Natural killer cell (primary cell): ENCODE results near the gene PYGB. TPM values are rescaled to one million over a fixed set of nuclear protein-coding genes. Genes with fewer than 3 reads are reported as not detected.

Experiments
- ATAC-seq, 3 donors: fragments of 150-1000 bp in 2 of 3; fragments of 200-7000 bp in 1 of 3; cut with Tn5 transposase; 1 replicate in 1 of 3; 2 replicates in 2 of 3; pipeline ENCODE4 v1.10.0; 2021; ENCODE audit warnings: mild to moderate bottlenecking in 2 of 3, moderate library complexity in 2 of 3
- DNase-seq, 2 donors: peaks; one replicate each; pipeline versions ENCODE4 v3.0.0 to v3.0.0-alpha.2; 2013 to 2021; ENCODE audit warnings: mixed read lengths in 1 of 2
- H3K27ac ChIP-seq: one replicate; pipeline ENCODE4 v1.5.1; 2013; ENCODE audit warnings: mild to moderate bottlenecking, low read length
- H3K27me3 ChIP-seq: one replicate; pipeline ENCODE4 v1.6.1; 2013; ENCODE audit warnings: low read length; ENCODE audit not compliant: control insufficient read depth, insufficient read depth
- H3K36me3 ChIP-seq: one replicate; pipeline ENCODE4 v1.6.1; 2013; ENCODE audit warnings: low read length; ENCODE audit not compliant: control insufficient read depth, insufficient read depth
- H3K4me1 ChIP-seq: one replicate; pipeline ENCODE4 v1.6.1; 2013; ENCODE audit warnings: low read length; ENCODE audit not compliant: control insufficient read depth, insufficient read depth
- H3K4me3 ChIP-seq: one replicate; pipeline ENCODE4 v1.5.1; 2013; ENCODE audit warnings: low read length
- H3K9me3 ChIP-seq: one replicate; pipeline ENCODE4 v1.6.1; 2013; ENCODE audit warnings: low read length; ENCODE audit not compliant: control insufficient read depth, insufficient read depth
- H3K27ac Mint-ChIP-seq, 2 donors: one replicate each; pipeline ENCODE4 v1.8.0; 2022; ENCODE audit warnings: mild to moderate bottlenecking in 2 of 2, mixed read lengths in 2 of 2, moderate library complexity in 1 of 2
- H3K27me3 Mint-ChIP-seq, 2 donors: one replicate each; pipeline ENCODE4 v1.8.0; 2022; ENCODE audit warnings: low read depth in 2 of 2, mixed read lengths in 2 of 2
- H3K36me3 Mint-ChIP-seq: one replicate; pipeline ENCODE4 v1.8.0; 2022; ENCODE audit warnings: mixed read lengths
- H3K4me1 Mint-ChIP-seq, 2 donors: one replicate each; pipeline ENCODE4 v1.8.0; 2022; ENCODE audit warnings: mixed read lengths in 2 of 2
- H3K4me3 Mint-ChIP-seq: one replicate; pipeline ENCODE4 v1.8.0; 2022; ENCODE audit warnings: mild to moderate bottlenecking, moderate library complexity, mixed read lengths
- H3K9me3 Mint-ChIP-seq, 2 donors: one replicate each; pipeline ENCODE4 v1.8.0; 2022; ENCODE audit warnings: mixed read lengths in 2 of 2
- WGBS: methylation state at CpG from one replicate; pipeline ENCODE4 v1.1.7; 2013; ENCODE audit warnings: missing lambda C conversion rate; ENCODE audit not compliant: insufficient coverage; 5-methylcytosine and 5-hydroxymethylcytosine counted together
- intact Hi-C: fragments of 100-400 bp; cut with micrococcal nuclease; formaldehyde crosslinking; loops from one replicate; pipeline ENCODE4 v1.14.2; 2022
- total RNA-seq, 4 donors: library from RNA; stranded (reverse); fragments of 120-200 nt in 1 of 4; gene quantifications; one replicate each; pipeline versions ENCODE4 v1.2.3 to v1.2.4, GENCODE V29; 2013 to 2022
- TF ChIP-seq, protein P1 (sequence below): fragments of 200-600 bp; IDR thresholded peaks from one replicate; pipeline ENCODE4 v1.8.0; 2022; ENCODE audit warnings: antibody characterized with exemption

The PYGB gene
- total RNA-seq, 3 donors from 2014 or later (not counting 1 experiment from before 2014, with no cell fraction given) = 39.4 to 55.4 (median 47.0) TPM

DNA sequence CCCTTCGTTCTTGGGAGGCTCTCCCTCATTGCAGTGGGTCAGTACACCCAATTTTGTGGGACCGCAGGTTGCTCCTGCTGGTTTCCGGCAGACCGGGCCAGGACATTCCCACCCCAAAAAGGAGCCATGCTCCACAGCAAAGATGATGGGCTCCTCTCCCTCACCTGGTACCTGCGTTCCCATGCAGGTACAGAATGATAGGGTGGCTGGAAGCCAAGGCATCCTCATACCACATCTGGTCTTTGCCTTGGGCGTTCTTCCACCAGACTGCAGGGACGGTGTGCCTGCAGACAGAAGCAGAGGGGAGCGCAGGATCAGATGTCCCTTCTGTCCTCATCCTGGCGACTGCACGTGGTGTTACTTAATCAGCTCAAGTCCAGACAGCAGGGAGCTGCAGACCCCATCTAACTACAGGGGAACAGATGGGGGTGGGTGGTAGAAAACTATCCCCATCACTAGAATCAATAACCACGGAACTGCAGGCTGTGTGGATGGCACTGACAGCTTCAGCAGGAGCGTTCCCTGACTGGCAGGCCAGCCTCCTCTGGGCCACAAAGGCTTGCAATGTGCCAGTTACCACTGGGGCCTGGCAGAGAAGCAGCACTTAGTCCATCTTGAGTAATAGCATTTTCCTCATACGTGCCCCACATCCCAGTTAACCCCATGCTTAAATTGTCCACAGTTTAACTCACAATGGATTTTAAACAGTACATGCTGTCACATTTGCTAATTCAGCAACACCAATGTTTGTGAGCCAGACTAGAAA is 72.3 kb downstream of the PYGB start:
- no peak overlapping the region for H3K4me3 ChIP-seq
- Mint-ChIP-seq H3K9me3 (no peaks in the 10 kb centered on the region), H3K4me1 (peaks cover 34 to 42% of the 10 kb centered on the region in 2 donors), H3K27ac (peak overlapping the region; percentile 93 to 97), H3K36me3 (no peaks in the 10 kb centered on the region), H3K4me3 (no peak overlapping the region), H3K27me3 (no peaks in the 10 kb centered on the region)
- H3K36me3 ChIP-seq = no peaks in the 10 kb centered on the region
- H3K4me1 ChIP-seq = peaks cover 64% of the 10 kb centered on the region
- peak in 1 of 2 donors; percentile 12 for DNase-seq
- intact Hi-C loops = no loop called here
- H3K27me3 ChIP-seq = no peaks in the 10 kb centered on the region
- peak overlapping the region; percentile 81 for H3K27ac ChIP-seq
- 94% methylated on average over 13 of the region's 13 CpGs for WGBS
- H3K9me3 ChIP-seq = no peaks in the 10 kb centered on the region
- no peak for ATAC-seq
- TF ChIP-seq, protein P1, sequence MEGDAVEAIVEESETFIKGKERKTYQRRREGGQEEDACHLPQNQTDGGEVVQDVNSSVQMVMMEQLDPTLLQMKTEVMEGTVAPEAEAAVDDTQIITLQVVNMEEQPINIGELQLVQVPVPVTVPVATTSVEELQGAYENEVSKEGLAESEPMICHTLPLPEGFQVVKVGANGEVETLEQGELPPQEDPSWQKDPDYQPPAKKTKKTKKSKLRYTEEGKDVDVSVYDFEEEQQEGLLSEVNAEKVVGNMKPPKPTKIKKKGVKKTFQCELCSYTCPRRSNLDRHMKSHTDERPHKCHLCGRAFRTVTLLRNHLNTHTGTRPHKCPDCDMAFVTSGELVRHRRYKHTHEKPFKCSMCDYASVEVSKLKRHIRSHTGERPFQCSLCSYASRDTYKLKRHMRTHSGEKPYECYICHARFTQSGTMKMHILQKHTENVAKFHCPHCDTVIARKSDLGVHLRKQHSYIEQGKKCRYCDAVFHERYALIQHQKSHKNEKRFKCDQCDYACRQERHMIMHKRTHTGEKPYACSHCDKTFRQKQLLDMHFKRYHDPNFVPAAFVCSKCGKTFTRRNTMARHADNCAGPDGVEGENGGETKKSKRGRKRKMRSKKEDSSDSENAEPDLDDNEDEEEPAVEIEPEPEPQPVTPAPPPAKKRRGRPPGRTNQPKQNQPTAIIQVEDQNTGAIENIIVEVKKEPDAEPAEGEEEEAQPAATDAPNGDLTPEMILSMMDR = no peak

DNA sequence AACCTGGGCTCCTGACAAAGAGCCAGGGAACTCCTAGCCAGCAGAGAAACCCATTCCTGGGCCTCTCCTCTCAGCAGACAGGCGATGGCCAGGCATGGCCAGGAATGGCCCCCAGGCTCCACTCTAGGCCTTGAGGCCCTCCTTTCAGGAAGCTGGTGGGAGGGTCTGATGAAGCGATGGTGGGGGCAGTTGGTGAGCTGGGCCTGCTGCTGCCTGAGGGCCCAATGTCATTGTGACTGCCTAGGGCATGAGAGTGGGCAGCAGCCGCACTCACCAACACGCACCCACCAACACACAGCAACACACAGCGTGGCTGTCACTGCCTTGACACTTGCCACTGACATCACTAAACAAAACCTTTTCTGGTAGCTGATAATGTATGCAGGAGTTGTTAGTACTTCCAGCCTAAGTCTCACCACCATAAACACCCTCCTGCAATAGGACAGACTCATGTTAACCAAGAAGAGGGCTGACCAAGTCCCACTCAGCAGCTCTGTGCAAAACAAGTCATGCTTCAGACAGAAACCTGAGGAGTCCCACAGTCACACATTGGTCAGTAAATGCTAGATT is 73.5 kb downstream of the PYGB start:
- H3K36me3 Mint-ChIP-seq = no peaks in the 10 kb centered on the region
- 52% methylated on average over 5 of the region's 5 CpGs for WGBS
- Histone ChIP-seq H3K4me3 (no peak overlapping the region), H3K4me1 (peaks cover 64% of the 10 kb centered on the region), H3K27me3 (no peaks in the 10 kb centered on the region), H3K36me3 (no peaks in the 10 kb centered on the region), H3K27ac (peak overlapping the region; percentile 81), H3K9me3 (no peaks in the 10 kb centered on the region)
- TF ChIP-seq, protein P1 = no peak
- H3K4me1 Mint-ChIP-seq = peaks cover 34 to 42% of the 10 kb centered on the region in 2 donors
- intact Hi-C loops = no loop called here
- DNase-seq = peak; percentile 30 to 59
- peak overlapping the region; percentile 79 for H3K4me3 Mint-ChIP-seq
- H3K9me3 Mint-ChIP-seq = no peaks in the 10 kb centered on the region
- peak overlapping the region; percentile 93 to 97 for H3K27ac Mint-ChIP-seq
- peak; percentile 92 to 93 (median 92) for ATAC-seq
- no peaks in the 10 kb centered on the region for H3K27me3 Mint-ChIP-seq

- Mint-ChIP-seq H3K36me3 (no peaks in the 10 kb centered on the region), H3K27me3 (no peaks in the 10 kb centered on the region), H3K27ac (peak overlapping the region; percentile 93 to 97), H3K4me3 (peak overlapping the region; percentile 79), H3K4me1 (peaks cover 34 to 42% of the 10 kb centered on the region in 2 donors), H3K9me3 (no peaks in the 10 kb centered on the region)
- peaks cover 64% of the 10 kb centered on the region for H3K4me1 ChIP-seq
- WGBS = 36% methylated on average over 1 of the region's 4 CpGs
- H3K27ac ChIP-seq = peak overlapping the region; percentile 81
- intact Hi-C loops = no loop called here
- no peak overlapping the region for H3K4me3 ChIP-seq
- ATAC-seq = no peak
- no peaks in the 10 kb centered on the region for H3K9me3 ChIP-seq
- H3K36me3 ChIP-seq = no peaks in the 10 kb centered on the region
- H3K27me3 ChIP-seq = no peaks in the 10 kb centered on the region
- TF ChIP-seq, protein P1 = no peak
- DNase-seq = no peak
Observed at GRCh38 chr20:25321991-25322390, 74.1 kb downstream of the PYGB start.
